K562 (cell line): Measurements from ENCODE around the gene C21orf58. TPM values are rescaled to one million over a fixed set of nuclear protein-coding genes. Genes with fewer than 3 reads are reported as not detected.

Source experiments
- BRF1 ChIP-seq: IDR thresholded peaks from 3 replicates; pipeline ENCODE4 v1.6.1; 2011; ENCODE audit warnings: borderline replicate concordance, mild to moderate bottlenecking; ENCODE audit not compliant: insufficient read length; ENCODE audit errors: extremely low read depth
- E2F3 ChIP-seq: fragments of 250-450 bp; sonication (Bioruptor Pico); IDR thresholded peaks from 2 replicates; pipeline ENCODE4 v1.4.0; 2020; ENCODE audit warnings: mild to moderate bottlenecking
- KDM4B ChIP-seq, 2 experiments: fragments of 450-650 bp in 1 of 2; sonication (generic) in 1 of 2; IDR thresholded peaks; 2 replicates each; pipeline ENCODE4 v1.6.1; 2016 to 2017; ENCODE audit warnings: borderline replicate concordance in 2 of 2, antibody characterized with exemption in 1 of 2, low read depth in 1 of 2, mild to moderate bottlenecking in 1 of 2
- RAD51 ChIP-seq: fragments of 450-650 bp; IDR thresholded peaks from 2 replicates; pipeline ENCODE4 v1.7.1; 2016; ENCODE audit warnings: low read depth, mild to moderate bottlenecking, borderline replicate concordance
- RBFOX2 ChIP-seq: fragments of 200-400 bp; formaldehyde crosslinking; IDR thresholded peaks from 2 replicates; pipeline ENCODE4 v1.6.1; 2017; ENCODE audit warnings: low read depth, mild to moderate bottlenecking, low read length, moderate library complexity
- REST ChIP-seq, 2 experiments: fragments of 450-650 bp; formaldehyde crosslinking in 1 of 2; IDR thresholded peaks; 2 replicates each; pipeline versions ENCODE4 v1.4.0 to v1.6.1; 2014 to 2020; ENCODE audit warnings: mild to moderate bottlenecking in 2 of 2, borderline replicate concordance in 1 of 2, low read depth in 1 of 2
- SMAD4 ChIP-seq: fragments of 250-450 bp; sonication (Bioruptor Pico); conservative IDR thresholded peaks from 2 replicates; pipeline ENCODE4 v1.8.0; 2021; ENCODE audit warnings: inconsistent platforms, mild to moderate bottlenecking, moderate library complexity
- THRB ChIP-seq: fragments of 450-650 bp; formaldehyde crosslinking; conservative IDR thresholded peaks from 2 replicates; pipeline ENCODE4 v1.4.0; 2022; ENCODE audit warnings: mild to moderate bottlenecking, missing genetic modification characterization
- ZKSCAN1 ChIP-seq: fragments of 150-350 bp; IDR thresholded peaks from 2 replicates; pipeline ENCODE4 v1.6.1; 2016; ENCODE audit warnings: low read depth, low read length
- ZNF263 ChIP-seq: sonication (generic); formaldehyde crosslinking; IDR thresholded peaks from 2 replicates; pipeline ENCODE4 v1.8.0; 2022; ENCODE audit warnings: mild to moderate bottlenecking, missing genetic modification reagents, borderline replicate concordance
- ZNF592 ChIP-seq: fragments of 450-650 bp; IDR thresholded peaks from 2 replicates; pipeline ENCODE4 v1.6.1; 2017; ENCODE audit warnings: antibody characterized with exemption, mild to moderate bottlenecking
- polyA plus RNA-seq, 8 experiments: library from polyadenylated mRNA; depleted of rRNA in 4 of 8; stranded (reverse) in 5 of 8; unstranded in 3 of 8; fragments of >200 nt; fragmentation: Nextera tagmentation in 2 of 8; fragmentation: Illumina TruSeq in 1 of 8; extraction: Ambion mirVana in 2 of 8; extraction: Trizol in 1 of 8; gene quantifications; 2 replicates each; pipeline versions ENCODE4 v1.2.1 to v1.2.3, GENCODE V29; 2011 to 2014; ENCODE audit warnings: inconsistent platforms in 1 of 8, missing spikeins in 1 of 8
- total RNA-seq, 7 experiments: library from RNA; depleted of rRNA in 6 of 7; stranded (reverse); fragments of >200 nt in 6 of 7; fragmentation: Illumina TruSeq in 2 of 7; extraction: Trizol in 2 of 7; gene quantifications; 2 replicates each; pipeline versions ENCODE4 v1.2.1 to v1.2.3, GENCODE V29; 2011 to 2021; ENCODE audit warnings: low replicate concordance in 1 of 7

The C21orf58 gene
- total and polyA plus RNA-seq, 9 of the 15 experiments (the other 6 are each of a cell fraction or from before 2014, with no cell fraction given): 1.2 to 30.5 (median 12.4) TPM

GRCh38 chr21:46285761-46286647 is 37.7 kb downstream of the C21orf58 start, which contains the start of gene YBEY (continued):
- TF ChIP-seq ZNF592 (peak; percentile 88; the same call in 1 of the 2 replicates), ZNF263 (peak; percentile 5; the same call in 1 of the 2 replicates), KDM4B (IDR thresholded peaks at IDR 0.05; ENCODE audit: borderline replicate concordance in 2 of 2, low read depth in 1 of 2) (peak in 1 of 2 experiments; percentile 98; a peak in 2 of 4 replicates), RBFOX2 (peak; percentile 97), REST (IDR thresholded peaks at IDR 0.05; ENCODE audit: borderline replicate concordance) (0 out of 2 replicates have a peak, but pooled peaks have one; percentile 16), REST (CRISPR knock-in tag; IDR thresholded peaks at IDR 0.05; ENCODE audit: low read depth) (peak; percentile 70; the same call in 1 of the 2 replicates), BRF1 (no peak), THRB (CRISPR knock-in tag) (0 out of 2 replicates have a peak, but pooled peaks have one; percentile 32), SMAD4 (CRISPR knock-in tag) (peak; percentile 78), ZKSCAN1 (0 out of 2 replicates have a peak, but pooled peaks have one; percentile 40), E2F3 (CRISPR knock-in tag) (peak; percentile 48; the same call in 1 of the 2 replicates), RAD51 (no peak)
